GM11168 (cell line): Measurements from ENCODE around the gene KIAA0825.
"Not testable (repeated sequence)": the region's sequence is repeated elsewhere in the genome, so short reads cannot be mapped to it uniquely, and the experiment has no call there.

Experiments
- in situ Hi-C: fragments of 300-500 bp; cut with MboI; formaldehyde crosslinking; loops from one replicate; pipeline ENCODE4 v1.12.0; 2022; ENCODE audit warnings: low sequenced_read_pairs; ENCODE audit not compliant: unreplicated experiment

KIAA0825 gene

DNA sequence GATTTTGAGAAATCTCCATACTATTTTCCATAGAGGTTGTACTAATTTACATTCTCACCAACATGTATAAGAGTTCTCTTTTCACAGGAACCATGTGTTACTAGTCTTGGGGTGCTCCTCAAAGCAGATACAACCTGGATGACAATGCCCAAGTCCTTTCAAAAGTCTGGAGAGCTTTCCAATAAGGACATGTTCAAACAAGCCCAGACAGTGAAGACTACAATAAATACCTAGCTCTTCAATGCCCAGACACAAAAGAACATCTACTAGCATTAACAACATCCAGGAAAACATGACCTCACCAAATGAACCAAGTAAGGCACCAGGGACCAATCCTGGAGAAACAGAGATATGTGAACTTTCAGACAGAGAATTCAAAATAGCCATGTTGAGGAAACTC lies 474.8 kb downstream of the KIAA0825 start:
- in situ Hi-C loops = not testable (repeated sequence)

DNA sequence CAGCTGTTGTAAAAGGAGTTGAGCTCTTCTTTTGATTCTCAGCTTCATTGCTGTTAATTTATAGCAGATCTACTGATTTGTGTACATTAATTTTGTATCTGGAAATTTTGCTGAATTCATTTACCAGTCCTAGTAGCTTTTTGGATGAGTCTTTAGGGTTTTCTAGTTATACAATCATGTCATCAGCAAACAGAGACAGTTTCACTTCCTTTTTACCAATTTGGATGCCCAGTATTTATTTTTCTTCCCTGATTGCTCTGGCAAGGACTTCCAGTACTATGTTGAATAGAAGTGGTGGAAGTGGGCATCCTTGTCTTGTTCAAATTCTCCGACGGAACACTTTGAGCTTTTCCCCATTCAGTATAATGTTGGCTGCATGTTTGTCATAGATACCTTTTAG lies 478.1 kb downstream of the KIAA0825 start:
- in situ Hi-C loops = no loop called here

DNA sequence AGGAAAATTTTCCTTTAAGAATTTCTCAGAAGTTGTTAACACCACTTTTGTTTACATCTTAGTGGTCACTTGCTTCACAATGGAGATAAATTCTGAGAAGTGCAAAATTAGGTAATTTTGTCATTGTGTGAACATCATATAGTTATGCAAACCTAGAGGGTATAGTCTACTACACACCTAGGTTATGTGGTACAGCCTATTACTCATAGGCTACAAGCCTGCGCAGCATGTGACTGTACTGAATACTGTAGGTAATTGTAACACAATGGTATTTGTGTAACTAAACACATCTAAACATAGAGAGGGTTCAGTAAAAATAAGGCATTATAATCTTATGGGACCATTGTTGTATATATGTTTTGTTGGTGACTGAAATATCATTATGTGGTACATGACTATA lies 488.3 kb downstream of the KIAA0825 start:
- in situ Hi-C loops = no loop called here

DNA sequence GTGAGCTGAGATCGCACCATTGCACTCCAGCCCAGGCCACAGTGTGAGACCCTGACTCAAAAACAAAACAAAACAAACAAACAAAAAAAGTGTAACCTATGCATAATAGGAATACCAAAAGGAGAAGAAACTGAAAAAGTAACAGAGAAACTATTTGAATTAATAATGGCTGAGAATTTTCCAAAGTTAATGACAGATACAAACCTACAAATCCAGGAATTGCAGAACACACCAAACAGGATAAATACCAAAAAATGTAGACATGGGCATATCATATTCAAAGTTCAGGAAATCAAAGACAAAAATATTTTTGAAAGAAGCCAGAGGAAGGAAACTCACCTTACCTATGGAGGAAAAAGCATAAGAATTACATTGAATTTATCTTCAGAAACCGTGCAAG lies 493.3 kb downstream of the KIAA0825 start:
- in situ Hi-C loops = no loop called here

DNA sequence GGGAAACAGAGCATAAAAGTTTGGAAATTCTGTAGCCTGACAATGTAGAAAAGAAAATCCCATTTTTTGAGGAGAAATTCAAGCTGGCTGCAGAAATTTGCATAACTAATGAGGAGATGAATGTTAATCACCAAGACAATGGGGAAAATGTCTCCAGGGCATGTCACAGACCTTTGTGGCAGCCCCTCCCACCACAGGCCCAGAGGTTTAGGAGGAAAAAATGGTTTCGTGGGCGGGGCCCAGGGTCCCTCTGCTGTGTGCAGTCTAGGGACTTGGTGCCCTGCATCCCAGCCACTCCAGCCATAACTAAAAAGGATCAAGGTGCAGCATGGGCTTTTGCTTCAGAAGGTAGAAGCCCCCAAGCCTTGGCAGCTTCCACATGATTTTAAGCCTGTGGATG lies 502.1 kb downstream of the KIAA0825 start:
- in situ Hi-C loops = not testable (repeated sequence)

DNA sequence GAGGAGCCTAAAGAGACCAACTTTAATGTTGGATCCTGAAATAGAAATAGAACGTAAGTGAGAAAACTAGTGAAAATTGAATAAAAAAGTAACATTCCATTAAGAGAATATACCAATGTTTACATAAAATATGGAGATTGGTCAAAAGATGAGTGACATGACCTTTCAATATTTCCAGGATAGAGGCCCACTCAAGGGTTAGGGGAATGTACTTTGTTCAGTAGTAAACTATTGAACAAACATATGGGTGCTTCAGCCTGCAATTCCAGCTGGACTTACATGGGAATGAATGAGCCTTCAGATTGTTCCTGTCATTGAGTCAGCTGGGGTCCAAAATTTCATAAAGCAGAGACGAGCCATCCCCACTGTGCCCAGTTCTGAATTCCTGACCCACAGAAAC lies 505.3 kb downstream of the KIAA0825 start:
- in situ Hi-C loops = no loop called here

DNA sequence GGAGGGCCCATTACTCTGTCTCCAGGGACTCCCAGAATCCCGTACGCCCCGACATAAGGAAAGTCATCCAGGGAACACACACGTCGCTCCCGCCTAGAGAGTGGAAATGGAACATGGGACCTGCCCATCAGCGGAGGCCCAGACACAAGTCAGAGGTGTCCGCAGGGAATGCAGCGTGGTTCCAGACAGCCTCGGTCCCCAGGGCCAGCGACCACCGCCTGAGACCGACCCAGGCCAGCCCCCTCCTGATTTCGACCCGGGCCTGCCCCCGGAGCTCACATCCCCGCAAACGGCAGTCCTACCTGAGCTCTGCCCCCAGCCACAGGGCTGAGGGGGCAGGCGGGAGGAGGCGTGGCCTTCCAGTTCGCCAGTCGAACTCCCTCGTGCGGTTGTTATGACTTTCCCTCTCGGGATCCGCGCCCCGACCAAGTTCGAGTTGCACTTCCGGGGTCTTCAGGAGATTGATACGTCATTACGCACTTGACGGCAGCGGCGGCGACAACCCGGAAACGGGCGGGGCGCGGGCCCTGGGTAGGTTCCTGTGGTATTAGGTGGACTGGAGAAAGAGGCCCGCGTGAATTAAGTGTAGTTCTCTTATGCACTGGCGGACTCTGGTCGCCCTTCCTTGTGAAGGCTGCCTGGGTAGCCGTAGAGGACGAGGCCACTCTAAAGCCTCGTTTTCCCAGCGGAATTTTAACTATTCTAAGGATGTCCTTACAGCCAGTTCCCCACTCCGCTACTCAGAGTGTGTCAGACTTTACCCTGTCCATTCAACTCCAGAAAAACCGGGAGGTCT lies 507.0 kb downstream of the KIAA0825 start:
- in situ Hi-C loops = no loop called here

DNA sequence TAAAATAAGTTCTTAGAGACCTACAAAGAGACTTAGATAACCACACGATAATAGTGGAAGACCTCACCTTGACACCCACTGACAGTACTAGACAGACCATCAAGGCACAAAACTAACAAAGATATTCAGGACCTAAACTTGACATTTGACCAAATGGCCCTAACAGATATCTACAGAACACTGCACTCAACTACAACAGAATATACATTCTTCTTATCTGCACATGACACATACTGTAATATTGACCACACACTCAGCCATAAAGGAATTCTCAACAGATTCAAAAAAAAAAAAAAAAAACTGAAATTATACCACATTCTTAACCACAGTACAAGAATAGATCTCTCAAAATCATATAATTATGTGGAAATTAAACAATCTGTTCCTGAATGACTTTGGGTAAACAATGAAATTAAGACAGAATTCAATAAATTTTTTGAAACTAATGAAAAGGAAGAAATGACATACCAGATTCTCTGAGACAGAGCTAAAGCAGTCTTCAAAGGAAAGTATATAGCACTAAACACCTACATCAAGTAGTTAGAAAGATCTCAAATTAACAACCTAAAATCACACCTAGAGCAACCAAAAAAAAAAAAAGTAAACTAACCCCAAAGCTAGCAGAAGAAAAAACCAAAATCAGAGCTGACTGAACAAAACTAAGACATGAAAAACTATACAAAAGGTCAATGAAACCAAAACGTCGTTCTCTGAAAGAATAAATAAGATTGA lies 514.7 kb downstream of the KIAA0825 start:
- in situ Hi-C loops = no loop called here
